GM18498 (cell line): Measurements from ENCODE around the gene RPTOR.

Experiments used
- ATAC-seq: cut with Tn5 transposase; IDR thresholded peaks from one replicate; pipeline ENCODE4 v1.9.1; 2021; ENCODE audit warnings: mild to moderate bottlenecking, moderate library complexity; ENCODE audit not compliant: unreplicated experiment

The RPTOR gene

DNA sequence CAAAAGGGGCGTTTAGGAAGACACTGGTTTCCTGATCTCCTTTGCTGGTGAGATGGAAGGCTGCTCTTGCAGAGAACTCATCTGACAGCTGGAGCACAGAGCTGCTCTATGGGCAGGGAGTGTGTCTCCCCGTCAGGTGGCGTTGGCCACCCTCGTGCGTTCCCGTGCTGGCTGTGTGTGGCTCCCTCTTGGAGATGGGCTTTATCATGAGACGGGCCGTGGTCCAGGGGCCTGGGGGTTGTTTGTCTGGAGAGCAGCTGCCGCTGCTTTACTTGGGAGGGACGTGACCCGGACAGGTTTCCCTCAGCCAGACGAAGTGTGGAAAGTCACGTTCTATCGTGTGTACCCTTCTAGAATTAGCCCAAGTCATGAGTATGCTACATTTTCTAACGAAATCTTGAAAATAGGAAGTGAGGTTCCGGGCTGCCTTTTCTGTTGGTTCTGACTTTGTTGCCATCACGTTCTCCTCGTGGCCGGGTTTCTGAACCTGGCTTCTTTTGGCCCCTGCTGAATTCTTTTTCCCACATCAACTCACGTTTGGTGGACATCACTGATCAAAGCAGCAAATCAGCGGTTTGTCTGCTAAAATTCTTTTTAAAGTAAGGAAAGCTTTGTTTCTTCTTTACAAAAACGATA is 341.4 kb downstream of the RPTOR start:
- no peak for ATAC-seq

DNA sequence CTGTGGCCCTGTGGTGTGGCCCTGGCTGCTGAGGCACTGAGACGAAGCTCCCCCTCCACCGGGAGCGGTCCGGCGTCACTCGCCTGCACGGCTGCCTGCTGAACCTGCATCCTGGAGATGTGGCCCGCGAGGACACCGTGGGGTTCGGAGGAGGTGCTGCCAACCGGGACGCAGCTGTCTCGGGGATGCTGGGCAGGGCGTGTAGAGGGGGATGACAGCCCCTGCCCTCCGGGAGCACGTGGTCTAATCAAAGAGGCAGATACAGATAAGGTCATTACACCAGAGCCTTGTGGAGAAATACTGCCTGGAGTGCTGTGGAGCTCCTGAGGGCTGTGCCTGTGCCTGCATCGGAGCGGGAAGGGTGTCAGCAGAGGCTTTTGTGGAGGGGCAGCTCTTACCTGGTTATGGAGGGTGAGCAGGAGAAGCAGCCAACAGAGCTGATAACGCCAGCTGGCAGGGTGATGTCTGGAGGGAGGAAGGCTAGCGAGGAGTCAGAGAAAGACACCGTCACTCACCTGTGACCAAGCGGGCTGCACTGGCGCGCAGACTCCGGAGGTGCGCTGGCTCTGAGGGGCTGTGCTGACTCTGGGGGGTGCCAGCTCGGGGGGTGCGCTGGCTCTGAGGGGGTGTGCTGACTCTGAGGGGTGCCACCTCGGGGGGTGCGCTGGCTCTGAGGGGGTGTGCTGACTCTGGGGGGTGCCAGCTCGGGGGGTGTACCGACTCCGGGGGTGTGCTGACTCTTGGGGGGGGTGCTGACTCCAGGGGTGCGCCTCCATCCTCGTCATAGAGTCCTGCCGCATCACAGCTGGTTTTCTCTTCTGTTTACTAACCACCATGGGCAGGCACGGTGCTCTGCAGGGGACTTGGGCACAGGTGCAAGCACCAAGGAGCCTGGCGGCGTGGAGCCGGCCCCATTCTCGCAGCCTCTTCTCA is 342.3 kb downstream of the RPTOR start:
- no peak for ATAC-seq

GRCh38 chr17:80887639-80888175 is 343.1 kb downstream of the RPTOR start:
- no peak for ATAC-seq

DNA sequence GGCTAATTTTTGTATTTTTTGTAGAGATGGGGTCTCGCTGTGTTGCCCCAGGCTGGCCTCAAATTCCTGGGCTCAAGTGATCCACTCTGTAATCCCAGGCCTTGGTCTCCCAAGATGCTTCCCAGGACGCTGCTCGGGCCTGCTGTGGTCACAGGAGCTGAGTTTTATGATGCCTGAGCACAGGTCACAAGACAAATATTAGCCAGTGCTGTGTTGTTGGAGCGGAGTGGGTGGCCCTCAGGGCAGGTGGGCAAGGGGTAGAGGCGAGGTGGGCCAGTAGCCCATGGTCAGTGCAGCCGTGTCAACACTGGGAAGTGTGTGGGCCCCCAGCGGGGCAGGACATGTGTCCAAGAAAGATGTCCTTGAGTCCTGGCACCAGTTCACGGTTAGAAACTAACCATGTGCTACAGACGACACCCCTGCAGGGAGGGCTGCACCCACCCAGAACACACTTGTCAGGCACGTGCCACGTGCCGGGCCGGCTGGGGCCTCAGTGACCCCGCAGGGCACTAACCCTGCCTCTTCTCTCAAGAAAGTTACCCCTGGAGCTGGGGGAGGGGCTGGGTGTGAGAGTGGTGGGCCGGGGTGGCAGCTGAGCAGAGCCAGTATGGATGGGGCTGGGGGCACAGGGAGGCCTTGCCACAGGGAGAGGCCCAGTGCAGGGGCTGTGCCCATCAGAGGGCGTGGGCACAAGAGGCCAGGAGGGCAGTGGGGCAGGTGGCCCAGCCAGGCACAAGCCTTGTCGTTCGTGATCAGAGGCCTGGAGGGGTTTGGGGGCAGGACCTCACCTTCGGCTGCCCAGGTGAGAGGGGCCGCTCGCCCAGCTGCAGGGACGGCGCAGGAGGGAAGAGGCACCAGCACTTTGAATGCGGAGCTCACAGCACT is 343.9 kb downstream of the RPTOR start:
- ATAC-seq, result no peak

DNA sequence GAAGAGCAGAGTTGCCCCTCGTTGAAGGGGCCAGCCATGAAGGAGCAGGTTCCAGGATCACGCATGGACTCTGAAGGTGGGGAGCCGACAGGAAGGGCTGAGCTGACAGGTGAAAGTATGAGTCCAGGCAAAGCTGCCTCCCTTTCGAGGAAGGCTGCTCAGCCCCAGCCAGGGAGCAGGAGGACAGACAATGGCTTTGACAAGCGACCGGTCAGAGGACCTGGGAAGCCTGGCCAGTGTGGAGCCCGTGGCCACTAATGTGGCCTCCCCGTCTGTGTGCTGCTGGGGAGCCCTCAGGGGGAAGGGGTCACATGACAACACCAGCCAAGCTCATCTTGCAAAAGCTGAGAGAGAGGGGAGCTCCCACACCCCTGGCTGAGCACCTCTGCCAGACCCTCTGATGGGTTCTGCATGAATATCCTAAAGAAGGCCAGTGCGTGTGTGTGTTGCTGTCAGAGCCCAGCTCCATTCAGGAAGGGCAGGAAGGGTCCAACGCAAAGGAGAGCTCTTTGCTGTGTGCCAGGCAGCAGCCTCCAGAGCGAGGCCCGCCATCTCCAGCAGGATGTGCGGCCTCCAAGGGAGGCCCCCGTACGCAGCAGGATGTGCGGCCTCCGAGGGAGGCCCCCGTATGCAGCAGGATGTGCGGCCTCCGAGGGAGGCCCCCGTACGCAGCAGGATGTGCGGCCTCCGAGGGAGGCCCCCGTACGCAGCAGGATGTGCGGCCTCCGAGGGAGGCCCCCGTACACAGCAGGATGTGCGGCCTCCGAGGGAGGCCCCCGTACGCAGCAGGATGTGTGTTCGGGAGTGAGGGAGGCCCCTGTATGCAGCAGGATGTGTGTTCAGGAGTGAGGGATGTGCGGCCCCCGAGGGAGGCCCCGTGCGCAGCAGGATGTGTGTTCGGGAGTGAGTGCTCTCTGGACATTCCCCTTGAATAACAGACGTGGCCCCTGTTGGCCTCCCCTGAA is 344.9 kb downstream of the RPTOR start:
- ATAC-seq, result no peak

GRCh38 chr17:80890196-80890920 is 345.7 kb downstream of the RPTOR start:
- no peak for ATAC-seq

DNA sequence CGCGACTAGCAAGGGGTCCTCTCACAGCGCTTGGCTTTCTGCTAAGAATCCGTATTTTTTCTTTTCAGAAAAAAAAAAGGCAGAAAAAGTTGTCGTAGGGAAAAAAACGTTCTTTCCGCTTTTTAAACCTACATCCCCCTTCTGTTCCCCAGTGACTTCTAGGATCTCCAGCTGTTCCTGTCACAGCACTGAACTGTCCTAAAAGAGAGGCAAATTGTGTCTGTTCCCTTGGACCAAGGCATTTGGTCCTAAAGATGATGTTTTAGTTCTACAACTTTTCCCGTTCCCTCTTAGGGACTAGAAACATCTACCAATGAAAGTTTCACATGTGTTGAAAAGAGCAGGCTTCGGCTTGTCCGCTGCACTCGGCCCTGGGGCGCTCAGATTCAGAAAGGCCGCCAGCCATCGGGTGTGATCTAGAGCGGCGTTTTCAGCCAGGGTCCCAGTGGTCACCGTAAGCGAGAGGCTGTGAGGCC is 346.3 kb downstream of the RPTOR start:
- no peak for ATAC-seq

DNA sequence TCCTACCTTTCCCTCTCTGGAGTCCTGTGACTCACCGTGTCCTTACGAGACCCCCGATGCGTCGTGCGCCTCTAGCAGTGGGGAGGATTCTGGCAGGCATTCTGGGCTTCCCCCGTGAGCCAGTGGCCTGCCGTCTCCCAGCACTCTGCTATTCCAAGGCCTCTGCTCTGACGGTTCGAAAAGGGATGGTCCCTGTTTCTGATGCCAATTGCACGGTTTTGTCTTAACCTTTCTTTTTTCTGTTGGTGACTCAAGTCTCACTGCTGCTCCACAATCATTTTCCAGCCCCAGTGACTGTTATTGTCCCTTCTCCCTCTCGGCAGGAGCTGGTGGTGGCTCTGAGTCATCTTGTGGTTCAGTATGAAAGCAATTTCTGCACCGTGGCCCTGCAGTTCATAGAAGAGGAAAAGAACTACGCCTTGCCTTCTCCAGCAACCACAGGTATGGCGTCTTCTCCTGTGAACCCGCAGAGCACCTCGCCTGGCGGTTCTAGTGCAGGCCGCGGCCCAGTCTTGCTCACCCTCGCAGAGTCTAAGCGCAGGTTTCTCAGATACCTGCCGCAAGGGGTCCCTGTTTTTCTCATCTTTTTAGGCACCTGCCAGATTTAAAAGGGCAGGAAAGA is 346.9 kb downstream of the RPTOR start:
- ATAC-seq, result no peak

DNA sequence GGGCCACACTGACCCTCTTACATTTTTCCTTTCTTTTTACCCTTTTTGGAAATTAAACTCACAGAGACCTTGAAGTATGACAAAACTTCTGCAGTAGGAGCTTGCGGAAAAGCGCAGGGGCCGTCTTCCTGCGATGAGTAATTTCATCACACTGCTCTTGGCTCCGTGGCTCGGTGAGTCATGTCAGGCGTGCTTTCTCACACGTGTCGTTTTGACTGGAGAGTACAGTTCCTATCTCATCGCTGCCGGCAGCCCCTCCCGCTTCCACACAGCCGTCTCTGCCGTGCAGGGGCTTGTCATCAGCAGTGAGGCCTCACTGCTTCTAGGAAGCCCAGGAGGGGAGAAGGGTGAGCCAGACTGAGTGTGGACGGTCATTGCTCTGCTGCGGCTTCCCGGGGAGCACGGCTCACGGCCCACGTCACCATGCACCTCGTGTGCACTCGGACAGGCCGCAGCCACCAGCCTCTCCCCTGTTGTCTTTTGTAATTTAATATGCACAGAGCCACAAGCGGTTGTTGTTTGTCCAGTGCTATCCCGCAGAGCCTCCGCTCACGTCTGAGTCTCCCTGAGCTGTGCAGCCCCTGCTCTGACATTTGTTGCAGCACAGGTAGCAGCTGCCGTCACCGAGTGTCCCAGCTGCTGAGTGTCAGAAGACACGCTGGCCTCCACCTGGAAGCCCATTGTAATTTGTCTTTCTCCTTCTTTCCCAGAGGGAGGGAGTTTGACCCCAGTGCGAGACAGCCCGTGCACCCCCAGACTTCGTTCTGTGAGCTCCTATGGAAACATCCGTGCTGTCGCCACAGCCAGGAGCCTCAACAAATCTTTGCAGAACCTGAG is 347.6 kb downstream of the RPTOR start:
- no peak for ATAC-seq

DNA sequence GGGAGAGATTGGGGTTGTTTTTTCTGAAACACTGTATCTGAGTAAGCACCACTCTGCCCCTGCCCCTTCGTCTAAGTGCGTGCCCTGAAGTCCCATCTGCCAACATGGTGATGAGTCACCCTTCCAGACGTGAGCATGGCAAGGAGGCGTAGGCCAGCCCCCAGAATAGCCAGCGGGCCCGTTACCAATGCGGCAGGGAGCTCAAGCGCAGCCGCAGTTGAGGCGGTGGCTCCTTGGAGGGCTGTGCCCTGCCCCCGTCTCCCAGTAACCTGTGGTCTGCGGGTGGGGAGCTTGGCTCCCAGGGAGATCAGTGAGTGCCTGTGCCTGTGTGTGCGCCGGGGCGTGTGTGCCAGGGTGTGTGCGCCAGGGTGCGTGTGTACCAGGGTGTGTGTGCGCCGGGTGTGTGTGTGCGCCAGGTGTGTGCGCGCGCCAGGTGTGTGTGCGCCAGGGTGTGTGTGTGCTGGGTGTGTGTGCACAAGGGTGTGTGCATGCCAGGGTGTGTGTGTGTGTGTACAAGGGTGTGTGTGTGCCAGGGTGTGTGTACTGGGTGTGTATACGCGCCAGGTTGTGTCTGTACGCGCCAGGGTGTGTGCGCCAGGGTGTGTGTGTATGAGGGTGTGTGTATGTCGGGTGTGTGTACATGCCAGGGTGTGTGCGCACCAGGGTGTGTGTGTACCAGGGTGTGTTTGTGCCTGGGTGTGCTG is 348.4 kb downstream of the RPTOR start:
- no peak for ATAC-seq

GRCh38 chr17:80893604-80894438 is 349.2 kb downstream of the RPTOR start:
- ATAC-seq, result no peak

- ATAC-seq, result no peak
Observed at GRCh38 chr17:80894439-80894721, 349.7 kb downstream of the RPTOR start.

- ATAC-seq, result no peak
Observed at GRCh38 chr17:80894726-80895125, 350.1 kb downstream of the RPTOR start.

GRCh38 chr17:80895366-80895765 is 350.7 kb downstream of the RPTOR start:
- ATAC-seq, result no peak

GRCh38 chr17:80898716-80899115 is 354.1 kb downstream of the RPTOR start:
- no peak for ATAC-seq
